Endometrial microvascular endothelial cells (primary cell): ENCODE results near the gene SPATA6. TPM values are rescaled to one million over a fixed set of nuclear protein-coding genes. Genes with fewer than 3 reads are reported as not detected.
"Not testable (repeated sequence)": the region's sequence is repeated elsewhere in the genome, so short reads cannot be mapped to it uniquely, and the experiment has no call there.

ENCODE experiments used
- in situ Hi-C: cut with HindIII; loops from 2 replicates; pipeline ENCODE4 v1.10.0; 2017; ENCODE audit warnings: low sequenced_read_pairs, low pct_unique_long_range_greater_than_20kb; ENCODE audit errors: inconsistent ontology term
- total RNA-seq: library from RNA; depleted of rRNA; stranded (reverse); fragments of >200 nt; gene quantifications from one replicate; pipeline ENCODE4 v1.2.3, GENCODE V29; 2015; ENCODE audit errors: inconsistent ontology term

Gene SPATA6
- total RNA-seq, 1 donor from 2014 or later: 1.7 TPM

DNA sequence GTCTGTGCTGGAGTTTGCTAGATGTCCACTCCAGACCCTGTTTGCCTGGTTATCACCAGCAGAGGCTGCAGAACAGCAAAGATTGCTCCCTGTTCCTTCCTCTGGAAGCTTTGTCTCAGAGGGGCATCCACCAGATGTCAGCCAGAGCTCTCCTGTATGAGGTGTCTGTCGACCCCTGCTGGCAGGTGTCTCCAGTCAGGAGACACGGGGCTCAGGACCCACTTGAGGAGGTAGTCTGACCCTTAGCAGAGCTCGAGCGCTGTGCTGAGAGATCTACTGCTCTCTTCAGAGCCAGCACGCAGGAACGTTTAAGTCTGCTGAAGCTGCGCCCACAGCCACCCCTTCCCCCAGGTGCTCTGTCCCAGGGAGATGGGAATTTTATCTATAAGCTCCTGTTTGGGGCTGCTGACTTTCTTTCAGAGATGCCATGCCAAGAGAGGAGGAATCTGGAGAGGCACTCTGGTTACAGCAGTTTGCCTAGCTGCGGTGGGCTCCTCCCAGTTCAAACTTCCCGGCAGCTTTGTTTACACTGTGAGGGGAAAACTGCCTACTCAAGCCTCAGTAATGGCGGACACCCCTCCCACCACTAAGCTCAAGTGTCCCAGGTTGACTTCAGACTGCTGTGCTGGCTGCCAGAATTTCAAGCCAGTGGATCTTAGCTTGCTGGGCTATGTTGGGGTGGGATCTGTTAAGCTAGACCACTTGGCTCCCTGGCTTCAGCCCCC lies 187.1 kb downstream of the SPATA6 start:
- in situ Hi-C loops: not testable (repeated sequence)

DNA sequence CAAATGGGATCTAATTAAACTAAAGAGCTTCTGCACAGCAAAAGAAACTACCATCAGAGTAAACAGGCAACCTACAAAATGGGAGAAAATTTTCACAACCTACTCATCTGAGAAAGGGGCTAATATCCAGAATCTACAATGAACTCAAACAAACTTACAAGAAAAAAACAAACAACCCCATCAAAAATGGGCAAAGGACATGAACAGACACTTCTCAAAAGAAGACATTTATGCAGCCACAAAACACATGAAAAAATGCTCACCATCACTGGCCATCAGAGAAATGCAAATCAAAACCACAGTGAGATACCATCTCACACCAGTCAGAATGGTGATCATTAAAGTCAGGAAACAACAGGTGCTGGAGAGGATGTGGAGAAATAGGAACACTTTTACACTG lies 189.7 kb downstream of the SPATA6 start:
- in situ Hi-C loops: not testable (repeated sequence)

DNA sequence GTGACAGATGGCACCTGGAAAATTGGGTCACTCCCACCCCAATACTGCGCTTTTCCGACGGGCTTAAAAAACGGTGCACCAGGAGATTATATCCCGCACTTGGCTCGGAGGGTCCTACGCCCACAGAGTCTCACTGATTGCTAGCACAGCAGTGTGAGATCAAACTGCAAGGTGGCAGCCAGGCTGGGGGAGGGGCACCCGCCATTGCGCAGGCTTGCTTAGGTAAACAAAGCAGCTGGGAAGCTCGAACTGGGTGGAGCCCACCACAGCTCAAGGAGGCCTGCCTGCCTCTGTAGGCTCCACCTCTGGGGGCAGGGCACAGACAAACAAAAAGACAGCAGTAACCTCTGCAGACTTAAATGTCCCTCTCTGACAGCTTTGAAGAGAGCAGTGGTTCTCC lies 194.6 kb downstream of the SPATA6 start:
- in situ Hi-C loops: not testable (repeated sequence)

DNA sequence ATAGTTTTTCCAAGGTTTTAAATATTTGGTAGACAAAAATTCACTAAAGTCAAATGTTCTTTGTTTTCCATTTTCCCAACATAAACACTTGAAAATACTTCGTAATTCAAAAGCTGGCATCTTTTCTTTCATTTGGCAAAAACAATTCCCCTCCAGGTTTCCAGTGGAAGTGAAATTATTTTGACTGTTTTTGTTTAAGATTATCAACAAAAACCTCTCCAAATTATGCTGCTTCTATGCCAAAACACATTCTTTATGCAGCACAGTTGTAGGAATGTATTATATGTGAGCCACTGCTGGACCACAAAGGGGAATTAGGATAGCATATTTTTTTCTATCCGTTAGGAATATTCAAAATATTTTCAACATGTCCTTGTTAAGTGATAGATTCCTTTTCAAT lies 205.4 kb downstream of the SPATA6 start:
- in situ Hi-C loops: no loop called here

DNA sequence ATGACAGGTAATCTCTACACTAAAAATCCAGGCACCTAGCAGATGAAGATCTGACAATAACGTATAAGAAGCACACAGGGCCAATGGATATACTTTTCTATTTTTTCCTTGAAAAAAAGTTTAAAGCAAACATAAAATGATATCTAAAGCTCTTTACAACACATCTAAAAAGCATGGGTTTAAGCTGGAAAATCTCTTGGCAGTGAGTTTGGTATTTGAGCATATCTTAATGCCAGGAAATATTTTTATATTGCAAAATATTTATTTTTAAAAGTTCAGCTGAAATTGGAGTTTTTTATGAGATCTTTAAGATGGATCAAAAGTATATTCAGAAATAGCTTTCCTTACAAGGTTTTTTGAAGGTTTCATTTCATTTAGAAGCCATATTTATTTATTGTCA lies 209.0 kb downstream of the SPATA6 start:
- in situ Hi-C loops: no loop called here

GRCh38 chr1:48261881-48262400 lies 210.1 kb downstream of the SPATA6 start:
- in situ Hi-C loops: no loop called here

GRCh38 chr1:48258106-48258505 lies 213.9 kb downstream of the SPATA6 start:
- in situ Hi-C loops: no loop called here

GRCh38 chr1:48254254-48254653 lies 217.8 kb downstream of the SPATA6 start:
- in situ Hi-C loops: no loop called here

- in situ Hi-C loops: no loop called here
Observed at GRCh38 chr1:48251821-48252220, 220.2 kb downstream of the SPATA6 start.

DNA sequence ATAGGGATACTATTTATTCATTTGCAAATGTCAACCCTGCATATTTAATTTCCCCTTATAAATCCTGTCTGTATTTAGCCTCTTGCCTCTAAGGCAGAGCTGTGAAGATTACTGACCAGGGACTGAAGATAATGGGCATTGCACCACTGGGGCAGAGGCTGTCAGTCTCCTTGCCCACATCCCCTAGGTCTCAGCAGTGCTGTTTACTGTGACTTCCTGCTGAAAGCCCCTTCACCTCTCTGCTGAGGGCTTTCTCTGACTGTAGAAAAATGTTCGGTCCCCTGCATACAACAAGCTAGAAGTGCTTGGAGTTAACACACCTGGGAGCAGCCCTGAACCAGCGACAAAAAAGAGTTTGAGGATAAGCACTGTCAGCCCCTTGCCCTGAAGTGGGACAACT lies 220.7 kb downstream of the SPATA6 start:
- in situ Hi-C loops: no loop called here

DNA sequence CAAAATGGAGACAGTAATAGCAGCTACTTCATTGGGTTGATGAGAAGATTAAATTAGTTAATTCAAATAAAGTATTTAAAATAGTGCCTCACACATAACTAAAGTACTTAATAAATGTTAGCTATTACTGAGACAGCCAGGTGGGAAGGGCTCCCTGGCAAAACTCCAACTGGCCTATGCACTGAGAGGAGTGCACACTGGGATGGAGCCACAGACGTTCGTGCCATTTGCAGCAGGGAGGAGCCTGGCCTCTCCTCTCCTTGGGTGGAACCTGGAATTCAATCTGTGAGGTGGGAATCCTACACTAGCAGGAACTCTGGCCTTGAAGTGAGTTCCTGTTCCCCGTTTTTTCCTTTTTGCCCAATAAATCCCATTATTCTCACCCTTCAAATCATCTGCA lies 221.4 kb downstream of the SPATA6 start:
- in situ Hi-C loops: no loop called here

DNA sequence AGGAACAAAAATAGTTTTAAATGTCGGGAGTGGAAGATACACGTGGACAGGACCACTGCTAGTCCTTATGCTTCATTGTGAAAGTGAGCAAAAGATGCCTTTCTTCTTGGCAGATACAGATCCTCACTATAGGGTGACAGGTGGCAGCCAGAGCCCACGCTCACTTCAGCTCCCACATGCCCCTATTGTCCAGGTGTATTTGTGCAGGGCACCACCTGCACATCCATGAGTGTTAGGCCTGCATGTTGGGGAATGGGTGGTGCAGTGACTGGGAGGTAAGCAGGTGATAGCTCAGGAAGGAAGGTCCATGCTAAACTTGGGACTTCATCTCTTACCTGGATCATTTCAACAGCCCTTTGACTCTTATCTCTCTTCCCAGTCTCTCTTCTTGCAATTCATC lies 222.1 kb downstream of the SPATA6 start:
- in situ Hi-C loops: no loop called here

DNA sequence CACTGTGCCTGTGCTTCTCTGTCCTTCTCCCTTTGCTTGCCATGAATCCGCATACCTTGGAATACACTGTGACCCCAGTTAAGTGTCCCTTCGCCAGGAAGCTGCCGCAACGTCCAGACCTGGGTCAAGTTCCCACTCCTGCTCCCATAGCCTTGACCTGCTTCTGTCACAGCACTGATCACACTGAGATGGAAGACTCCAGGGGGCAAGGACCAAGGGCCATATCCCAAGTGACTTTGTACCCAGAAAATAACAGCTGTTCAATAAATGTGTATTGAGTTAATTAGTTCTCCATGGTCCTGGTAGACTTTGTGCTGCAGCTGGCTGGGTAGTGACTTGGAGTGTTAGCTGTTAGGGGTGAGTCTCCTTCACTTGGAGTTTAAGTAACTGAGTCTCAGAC lies 223.6 kb downstream of the SPATA6 start:
- in situ Hi-C loops: no loop called here

- in situ Hi-C loops: no loop called here
Observed at GRCh38 chr1:48246727-48247126, 225.3 kb downstream of the SPATA6 start.

Other genes starting within 250 kb of the SPATA6 start
- not detected for gene SLC5A9, start 249.5 kb downstream of the SPATA6 start, total RNA-seq